IgD-negative memory B cell (primary cell): ENCODE results near the gene KIF18A. TPM values are rescaled to one million over a fixed set of nuclear protein-coding genes. Genes with fewer than 3 reads are reported as not detected.

ENCODE experiments used
- H3K27ac Mint-ChIP-seq, 3 donors: one replicate each; pipeline ENCODE4 v1.8.0; 2020 to 2022; ENCODE audit warnings: mild to moderate bottlenecking in 3 of 3, mixed read lengths in 3 of 3, moderate library complexity in 1 of 3
- H3K27me3 Mint-ChIP-seq: one replicate; pipeline ENCODE4 v1.8.0; 2021; ENCODE audit warnings: mixed read lengths
- H3K36me3 Mint-ChIP-seq: one replicate; pipeline ENCODE4 v1.8.0; 2020; ENCODE audit warnings: mild to moderate bottlenecking, mixed read lengths
- H3K4me1 Mint-ChIP-seq, 3 donors: one replicate each; pipeline ENCODE4 v1.8.0; 2020 to 2022; ENCODE audit warnings: mixed read lengths in 3 of 3, mild to moderate bottlenecking in 1 of 3
- H3K4me3 Mint-ChIP-seq, 4 donors: one replicate each; pipeline ENCODE4 v1.8.0; 2020 to 2022; ENCODE audit warnings: mild to moderate bottlenecking in 4 of 4, mixed read lengths in 4 of 4, moderate library complexity in 3 of 4
- H3K9me3 Mint-ChIP-seq, 3 donors: one replicate each; pipeline ENCODE4 v1.8.0; 2020 to 2021; ENCODE audit warnings: mixed read lengths in 3 of 3, mild to moderate bottlenecking in 1 of 3
- polyA plus RNA-seq: library from polyadenylated mRNA; unstranded; fragments of 300-500 nt; fragmentation: Illumina TruSeq; gene quantifications from one replicate; pipeline ENCODE4 v1.2.3, GENCODE V29; 2021

The KIF18A gene
- polyA plus RNA-seq, 1 donor from 2014 or later = 1.4 TPM

DNA sequence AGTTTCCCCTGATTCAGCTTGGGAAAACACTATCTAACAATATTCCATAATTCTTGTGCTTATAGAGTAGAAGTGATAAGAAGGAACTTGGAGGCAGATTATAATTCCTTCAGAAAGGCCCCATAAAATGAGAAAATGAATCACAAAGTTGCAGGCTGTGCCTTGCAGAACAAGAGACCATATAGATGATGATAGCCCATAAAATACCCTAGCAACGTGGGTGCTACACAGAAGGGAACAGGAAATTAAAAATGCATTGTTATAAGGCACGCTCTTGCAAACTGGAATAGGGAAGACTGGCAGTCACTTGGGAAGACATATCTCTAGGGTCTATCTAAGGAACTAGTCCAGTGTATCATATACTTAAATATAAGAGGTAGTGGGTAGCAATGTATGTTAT is 67.6 kb downstream of the KIF18A start:
- H3K4me1 Mint-ChIP-seq = no peaks in the 10 kb centered on the region
- H3K27ac Mint-ChIP-seq = peak overlapping the region in 1 of 3 donors; percentile 46
- no peak overlapping the region for H3K4me3 Mint-ChIP-seq
- no peaks in the 10 kb centered on the region for H3K9me3 Mint-ChIP-seq
- H3K36me3 Mint-ChIP-seq = no peaks in the 10 kb centered on the region
- no peaks in the 10 kb centered on the region for H3K27me3 Mint-ChIP-seq

DNA sequence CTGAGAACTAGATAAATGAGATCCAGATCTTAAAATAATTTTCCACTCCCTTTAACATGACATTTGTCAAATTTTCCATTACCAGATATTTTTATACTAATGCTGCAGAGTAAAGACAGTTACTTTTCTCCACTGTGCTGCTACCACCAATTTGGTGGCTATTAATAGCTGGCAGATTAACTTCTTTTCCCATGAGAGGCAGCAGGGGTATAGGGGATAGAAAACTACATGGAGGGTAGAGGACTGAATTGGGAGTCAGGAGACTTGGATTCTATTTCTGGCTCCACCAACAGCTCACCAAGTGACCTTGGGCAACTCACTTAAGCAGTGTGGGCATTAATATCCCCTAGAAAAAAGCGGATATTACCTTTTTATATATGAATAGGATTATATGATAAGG is 69.2 kb downstream of the KIF18A start:
- no peaks in the 10 kb centered on the region for H3K36me3 Mint-ChIP-seq
- H3K4me3 Mint-ChIP-seq = no peak overlapping the region
- no peaks in the 10 kb centered on the region for H3K9me3 Mint-ChIP-seq
- H3K4me1 Mint-ChIP-seq = no peaks in the 10 kb centered on the region
- no peak overlapping the region for H3K27ac Mint-ChIP-seq
- H3K27me3 Mint-ChIP-seq = no peaks in the 10 kb centered on the region

DNA sequence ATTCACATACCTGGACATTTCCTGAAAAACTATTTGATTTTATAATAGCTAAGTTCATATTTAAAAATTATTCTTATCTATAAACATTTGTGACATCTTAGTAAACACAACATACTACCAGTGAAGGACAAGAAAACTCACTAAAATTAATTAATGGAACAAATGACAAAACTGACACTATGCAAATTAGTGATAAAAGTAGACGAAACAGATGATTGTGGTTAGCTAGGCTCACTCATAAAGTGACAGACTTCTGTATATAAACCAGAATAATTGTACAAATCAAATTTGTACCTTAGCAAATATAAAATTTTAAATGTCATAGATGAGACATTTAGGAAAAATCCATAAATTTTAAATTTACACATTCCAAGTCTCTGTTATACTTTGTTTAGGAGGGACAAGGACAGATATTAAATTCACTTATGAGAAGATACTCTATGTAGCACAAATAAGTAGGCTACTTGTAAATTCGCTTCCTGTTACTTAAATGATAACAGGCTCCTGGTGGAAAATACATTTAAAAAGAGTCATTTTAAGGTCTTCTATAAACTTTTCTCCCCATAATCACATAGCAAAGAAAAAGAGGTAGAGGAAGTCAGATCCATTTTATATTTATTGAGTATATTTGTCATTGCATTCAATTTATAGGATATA is 81.2 kb downstream of the KIF18A start:
- Mint-ChIP-seq H3K36me3 (peaks cover 5% of the 10 kb centered on the region), H3K27ac (no peak overlapping the region), H3K9me3 (no peaks in the 10 kb centered on the region), H3K4me1 (peaks cover 2 to 6% (median 6%) of the 10 kb centered on the region in 3 donors), H3K27me3 (no peaks in the 10 kb centered on the region), H3K4me3 (no peak overlapping the region)

DNA sequence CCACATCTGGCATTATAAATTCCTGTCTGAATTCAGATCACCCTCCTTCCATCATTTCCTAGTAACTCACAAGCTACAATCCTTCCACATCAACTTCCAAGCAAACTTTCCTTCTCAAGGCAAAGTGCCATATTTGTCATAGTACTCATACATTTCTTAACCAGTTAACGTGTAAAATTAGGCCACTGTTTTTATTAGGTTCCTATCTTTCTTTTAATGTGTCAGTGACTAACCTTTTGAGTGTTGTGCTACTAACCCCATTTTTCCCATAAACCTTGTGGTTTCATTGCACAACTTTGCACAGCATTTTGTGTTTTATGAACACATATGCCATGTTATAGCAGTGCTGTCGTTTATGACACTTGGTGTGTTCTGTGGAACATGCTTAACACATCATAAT is 90.1 kb downstream of the KIF18A start:
- H3K4me3 Mint-ChIP-seq = no peak overlapping the region
- H3K27ac Mint-ChIP-seq = no peak overlapping the region
- H3K27me3 Mint-ChIP-seq = no peaks in the 10 kb centered on the region
- H3K4me1 Mint-ChIP-seq = no peaks in the 10 kb centered on the region
- H3K36me3 Mint-ChIP-seq = no peaks in the 10 kb centered on the region
- no peaks in the 10 kb centered on the region for H3K9me3 Mint-ChIP-seq

DNA sequence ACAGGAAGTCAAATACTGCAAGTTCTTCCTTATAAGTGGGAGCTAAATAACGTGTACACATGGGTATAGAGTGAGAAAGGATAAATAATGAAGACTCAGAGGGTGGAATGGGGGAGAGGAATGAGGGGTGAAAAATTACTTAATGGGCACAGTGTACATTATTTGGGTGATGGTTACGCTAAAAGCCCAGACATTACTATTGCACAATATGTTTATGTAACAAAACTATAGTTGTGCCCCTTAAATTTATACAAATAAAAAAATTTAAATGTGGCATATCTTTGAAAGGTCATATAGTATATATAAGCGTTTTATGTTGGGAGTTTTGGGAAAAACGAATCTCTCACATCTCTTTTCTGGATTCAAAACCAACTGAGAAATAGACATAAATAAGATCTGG is 96.1 kb downstream of the KIF18A start:
- peaks cover 0 to 2% (median 0%) of the 10 kb centered on the region in 3 donors for H3K9me3 Mint-ChIP-seq
- H3K27me3 Mint-ChIP-seq = no peaks in the 10 kb centered on the region
- H3K36me3 Mint-ChIP-seq = peaks cover 2% of the 10 kb centered on the region
- H3K4me1 Mint-ChIP-seq = no peaks in the 10 kb centered on the region
- H3K4me3 Mint-ChIP-seq = no peak overlapping the region
- no peak overlapping the region for H3K27ac Mint-ChIP-seq

DNA sequence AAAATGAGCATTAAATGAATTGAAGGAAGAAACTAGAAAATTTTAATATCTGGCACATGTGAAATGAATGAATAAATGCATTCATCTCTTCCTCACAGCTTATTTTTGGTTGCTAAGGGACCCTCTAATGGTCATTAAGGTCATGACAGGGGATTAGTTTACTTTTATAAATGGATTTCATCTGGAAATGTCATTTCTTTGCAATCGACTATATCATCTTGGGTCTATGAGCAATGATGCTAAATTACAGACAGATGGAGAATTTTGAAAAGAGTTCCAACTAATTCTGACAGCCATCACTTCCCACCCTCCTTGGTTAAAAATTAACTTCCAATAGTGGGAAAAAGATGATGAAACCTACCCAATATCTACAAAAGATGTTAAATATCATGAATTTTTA is 98.0 kb downstream of the KIF18A start:
- H3K4me3 Mint-ChIP-seq = no peak overlapping the region
- H3K9me3 Mint-ChIP-seq = peaks cover 0 to 8% (median 0%) of the 10 kb centered on the region in 3 donors
- peaks cover 2% of the 10 kb centered on the region for H3K36me3 Mint-ChIP-seq
- H3K27ac Mint-ChIP-seq = no peak overlapping the region
- no peaks in the 10 kb centered on the region for H3K27me3 Mint-ChIP-seq
- no peaks in the 10 kb centered on the region for H3K4me1 Mint-ChIP-seq

DNA sequence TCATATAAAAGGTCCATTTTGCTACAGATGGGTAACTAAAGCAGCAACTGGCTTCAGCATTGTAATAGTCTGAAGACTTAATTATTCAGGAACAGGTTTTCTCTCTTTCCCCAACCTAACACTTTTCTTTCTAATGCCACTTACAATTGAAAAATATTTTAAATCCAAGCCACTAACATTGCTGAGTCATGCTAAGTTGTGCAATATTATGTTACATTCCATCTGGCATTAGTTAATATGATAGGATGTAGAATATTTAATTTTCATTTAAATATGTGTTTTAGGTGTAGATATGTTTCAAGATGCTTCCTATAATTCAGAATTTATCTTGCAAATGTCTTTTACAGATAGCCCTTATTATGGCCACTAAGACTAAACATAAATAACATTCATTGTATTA is 98.6 kb downstream of the KIF18A start:
- no peaks in the 10 kb centered on the region for H3K4me1 Mint-ChIP-seq
- H3K27ac Mint-ChIP-seq = no peak overlapping the region
- no peak overlapping the region for H3K4me3 Mint-ChIP-seq
- peaks cover 2% of the 10 kb centered on the region for H3K36me3 Mint-ChIP-seq
- peaks cover 0 to 8% (median 0%) of the 10 kb centered on the region in 3 donors for H3K9me3 Mint-ChIP-seq
- no peaks in the 10 kb centered on the region for H3K27me3 Mint-ChIP-seq

DNA sequence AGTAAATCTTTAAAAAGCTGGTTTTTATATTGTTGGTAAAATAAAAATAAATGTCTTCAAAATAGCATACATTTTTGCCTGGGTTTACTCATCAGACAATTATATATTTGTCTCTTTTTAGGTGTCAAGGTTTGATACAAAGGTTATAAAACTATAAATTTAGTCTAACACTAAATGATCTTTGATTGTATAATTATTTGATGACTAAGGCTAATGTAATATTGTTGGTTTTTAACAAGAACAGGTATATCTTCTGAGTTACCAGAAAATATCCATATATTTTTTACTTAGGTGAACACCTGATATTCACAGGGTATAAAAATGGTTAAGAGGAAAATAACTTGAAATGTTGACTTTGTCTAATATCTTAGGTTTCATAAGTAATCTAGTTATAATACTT is 104.3 kb downstream of the KIF18A start:
- Mint-ChIP-seq H3K27ac (no peak overlapping the region), H3K36me3 (peaks cover 7% of the 10 kb centered on the region), H3K27me3 (no peaks in the 10 kb centered on the region), H3K4me1 (no peaks in the 10 kb centered on the region), H3K4me3 (no peak overlapping the region), H3K9me3 (peaks cover 8 to 35% (median 19%) of the 10 kb centered on the region in 3 donors)

DNA sequence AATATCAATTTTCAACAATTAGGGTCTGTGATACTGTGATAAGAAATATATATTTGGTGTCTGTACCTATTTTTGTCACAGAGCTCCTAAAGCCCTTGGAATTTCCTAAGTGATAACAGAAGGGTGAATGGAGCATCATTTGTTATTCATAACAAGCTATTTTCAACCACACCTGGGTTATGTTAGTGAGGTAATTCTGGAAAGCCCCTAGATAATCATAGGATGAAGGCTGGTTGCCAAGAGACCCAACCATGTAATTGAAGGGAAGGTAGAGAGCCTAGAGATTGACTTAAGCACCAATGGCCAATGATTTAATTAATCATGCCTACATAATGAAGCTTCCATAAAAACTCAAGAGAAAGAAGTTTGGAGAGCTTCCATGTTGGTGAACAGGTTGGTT is 109.4 kb downstream of the KIF18A start:
- Mint-ChIP-seq H3K27me3 (no peaks in the 10 kb centered on the region), H3K9me3 (peaks cover 8 to 27% (median 19%) of the 10 kb centered on the region in 3 donors), H3K27ac (no peak overlapping the region)

DNA sequence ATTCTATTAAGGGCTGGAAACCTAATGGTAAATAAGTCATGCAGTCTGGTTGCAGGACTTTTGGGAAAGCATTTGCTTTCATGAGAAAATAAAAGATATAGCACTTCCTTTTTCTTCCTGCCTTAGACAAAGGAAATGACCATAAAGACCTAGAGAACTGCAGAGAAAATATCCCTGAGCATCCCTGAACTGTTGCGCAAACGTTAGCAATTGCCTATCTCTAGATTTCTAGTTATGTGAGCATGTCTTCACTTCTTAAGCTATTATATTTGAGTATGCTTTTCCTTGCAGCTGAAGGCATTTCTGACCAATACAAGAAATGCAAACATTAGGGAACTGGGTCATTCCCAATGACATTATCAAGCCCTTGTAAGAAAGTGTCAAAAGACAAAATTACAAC is 110.6 kb downstream of the KIF18A start:
- Mint-ChIP-seq H3K4me1 (no peaks in the 10 kb centered on the region), H3K27ac (no peak overlapping the region), H3K9me3 (peaks cover 5 to 18% (median 11%) of the 10 kb centered on the region in 3 donors), H3K36me3 (peaks cover 7% of the 10 kb centered on the region), H3K27me3 (no peaks in the 10 kb centered on the region), H3K4me3 (no peak overlapping the region)

More for the DNA sequence above, 109.4 kb downstream of the KIF18A start:
- H3K36me3 Mint-ChIP-seq = peaks cover 7% of the 10 kb centered on the region
- H3K4me1 Mint-ChIP-seq = no peaks in the 10 kb centered on the region
- peak overlapping the region in 1 of 4 donors; percentile 22 for H3K4me3 Mint-ChIP-seq

DNA sequence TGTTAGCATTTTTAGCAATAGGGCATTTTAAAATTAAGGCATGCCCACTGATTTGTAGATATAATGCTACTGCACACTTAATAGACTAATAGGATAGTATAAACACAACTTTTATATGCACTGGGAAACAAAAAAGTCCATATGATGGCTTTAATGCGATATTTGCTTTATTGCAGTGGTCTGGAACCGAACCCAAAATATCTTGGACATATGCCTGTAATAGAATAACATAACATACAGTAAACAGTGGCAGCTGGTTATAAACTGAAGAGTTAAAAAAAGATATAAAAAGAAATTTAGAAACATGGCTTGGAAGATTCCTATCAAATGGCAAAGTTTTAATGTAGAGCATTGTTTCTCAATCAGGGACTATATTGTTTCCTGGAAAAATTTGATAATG is 111.9 kb downstream of the KIF18A start:
- H3K36me3 Mint-ChIP-seq = peaks cover 3% of the 10 kb centered on the region
- no peaks in the 10 kb centered on the region for H3K27me3 Mint-ChIP-seq
- H3K4me1 Mint-ChIP-seq = no peaks in the 10 kb centered on the region
- no peak overlapping the region for H3K27ac Mint-ChIP-seq
- H3K4me3 Mint-ChIP-seq = no peak overlapping the region
- H3K9me3 Mint-ChIP-seq = peaks cover 0 to 8% (median 5%) of the 10 kb centered on the region in 3 donors

DNA sequence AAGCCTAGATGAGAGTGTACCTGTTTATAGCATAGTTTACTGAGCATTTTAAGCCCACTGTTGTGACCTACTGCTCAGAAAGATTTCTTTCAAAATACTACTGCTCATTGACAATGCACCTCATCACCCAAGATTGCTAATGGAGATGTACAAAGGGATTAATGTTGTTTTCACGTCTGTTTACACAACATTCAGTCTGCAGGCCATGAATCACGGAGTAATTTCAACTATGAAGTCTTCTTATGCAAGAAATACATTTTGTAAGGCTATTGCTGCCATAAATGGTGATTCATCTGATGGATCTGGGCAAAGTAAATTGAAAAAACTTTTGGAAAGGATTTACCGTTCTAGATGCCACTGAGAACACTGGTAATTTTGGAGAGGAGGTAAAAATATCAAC is 112.9 kb downstream of the KIF18A start:
- H3K4me1 Mint-ChIP-seq = no peaks in the 10 kb centered on the region
- peaks cover under 1% of the 10 kb centered on the region for H3K36me3 Mint-ChIP-seq
- H3K27me3 Mint-ChIP-seq = no peaks in the 10 kb centered on the region
- no peak overlapping the region for H3K27ac Mint-ChIP-seq
- no peak overlapping the region for H3K4me3 Mint-ChIP-seq
- peaks cover 0 to 3% (median 1%) of the 10 kb centered on the region in 3 donors for H3K9me3 Mint-ChIP-seq

DNA sequence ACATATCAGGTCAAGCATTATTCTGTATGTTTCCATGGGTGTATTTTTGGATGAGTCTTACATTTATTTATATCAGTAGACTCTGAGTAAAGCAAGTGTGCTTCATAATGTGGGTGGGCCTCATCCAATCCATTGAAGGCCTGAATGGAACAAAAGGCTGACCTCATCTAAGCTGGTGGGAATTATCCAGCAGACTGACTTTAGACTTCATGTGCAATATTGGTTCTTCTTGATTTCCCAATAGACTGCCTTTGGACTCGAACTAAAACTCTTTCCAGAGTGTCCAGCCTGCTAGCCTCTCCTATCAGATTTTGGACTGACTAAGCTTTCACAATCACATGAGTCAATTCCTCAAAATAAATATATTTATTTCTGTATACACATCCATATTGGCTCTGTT is 116.2 kb downstream of the KIF18A start:
- no peaks in the 10 kb centered on the region for H3K9me3 Mint-ChIP-seq
- H3K4me1 Mint-ChIP-seq = peaks cover 0 to 1% (median 0%) of the 10 kb centered on the region in 3 donors
- no peak overlapping the region for H3K4me3 Mint-ChIP-seq
- no peaks in the 10 kb centered on the region for H3K36me3 Mint-ChIP-seq
- H3K27me3 Mint-ChIP-seq = no peaks in the 10 kb centered on the region
- no peak overlapping the region for H3K27ac Mint-ChIP-seq

DNA sequence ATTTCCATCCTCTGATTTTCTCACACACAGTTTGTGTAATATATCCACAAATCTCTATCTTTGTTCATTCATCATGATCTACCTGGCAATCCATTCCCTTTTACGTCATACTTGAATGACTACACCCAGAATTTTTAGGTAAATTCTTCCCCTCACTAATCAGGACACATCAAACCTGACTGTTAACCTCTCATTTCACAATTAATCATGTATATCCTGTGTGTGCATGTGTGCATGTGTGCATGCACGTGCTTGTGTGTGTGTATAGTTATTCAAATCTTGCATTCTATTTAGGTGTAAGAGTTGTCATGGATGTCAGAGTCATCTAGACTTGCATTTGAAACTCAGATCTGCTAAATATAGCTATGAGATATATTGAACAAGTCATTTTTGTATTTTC is 130.4 kb downstream of the KIF18A start:
- Mint-ChIP-seq H3K4me3 (no peak overlapping the region), H3K4me1 (no peaks in the 10 kb centered on the region), H3K27me3 (no peaks in the 10 kb centered on the region), H3K36me3 (no peaks in the 10 kb centered on the region), H3K9me3 (no peaks in the 10 kb centered on the region), H3K27ac (no peak overlapping the region)

DNA sequence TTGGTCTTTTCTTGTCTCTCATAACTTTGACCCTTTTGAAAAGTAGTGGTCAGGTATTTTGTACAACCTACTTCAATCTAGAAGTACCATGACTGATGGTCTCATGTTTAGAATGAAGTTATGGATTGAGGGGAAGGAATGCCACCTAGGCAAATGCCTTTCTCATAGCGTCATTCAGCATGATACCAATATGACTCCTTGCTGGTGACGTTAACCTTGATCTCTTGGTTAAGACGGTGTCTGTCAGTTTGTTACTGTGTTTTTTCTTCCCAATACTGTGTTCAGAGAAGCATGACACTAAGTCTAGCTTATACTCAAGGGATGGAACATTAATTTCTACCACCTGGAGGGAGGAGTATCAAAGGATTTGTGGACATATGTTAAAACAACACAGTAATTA is 130.9 kb downstream of the KIF18A start:
- Mint-ChIP-seq H3K27me3 (no peaks in the 10 kb centered on the region), H3K27ac (no peak overlapping the region), H3K4me1 (no peaks in the 10 kb centered on the region), H3K36me3 (no peaks in the 10 kb centered on the region), H3K4me3 (no peak overlapping the region), H3K9me3 (no peaks in the 10 kb centered on the region)

DNA sequence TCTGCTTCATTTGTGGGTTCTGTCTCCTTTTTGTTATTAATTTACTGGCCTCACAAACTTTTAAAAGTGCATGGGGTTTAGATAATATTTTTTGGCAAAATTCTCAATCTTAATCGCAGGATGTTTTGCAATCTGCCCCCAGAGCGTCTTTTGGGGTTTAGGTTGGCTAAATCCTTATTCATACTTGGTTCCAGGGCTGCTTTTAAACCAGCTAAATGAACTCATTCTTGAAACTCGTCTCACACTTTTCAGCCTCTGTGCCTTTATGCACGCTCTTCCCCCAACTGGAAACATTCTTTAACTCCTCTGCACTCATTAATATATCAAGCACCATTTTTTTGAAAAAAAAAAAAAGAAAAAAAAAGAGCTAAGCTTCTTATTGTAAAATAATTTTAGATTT is 131.7 kb downstream of the KIF18A start:
- no peak overlapping the region for H3K4me3 Mint-ChIP-seq

More for the DNA sequence above, 131.7 kb downstream of the KIF18A start:
- Mint-ChIP-seq H3K36me3 (no peaks in the 10 kb centered on the region), H3K27ac (no peak overlapping the region), H3K27me3 (no peaks in the 10 kb centered on the region), H3K9me3 (no peaks in the 10 kb centered on the region), H3K4me1 (no peaks in the 10 kb centered on the region)
